Right renal pelvis (tissue), 4 donors: Measurements from ENCODE around the gene NOC3L. TPM values are rescaled to one million over a fixed set of nuclear protein-coding genes. Genes with fewer than 3 reads are reported as not detected.

Experiments used
- DNase-seq, 4 donors: peaks; one replicate each; pipeline ENCODE4 v3.0.0-alpha.2; 2013; ENCODE audit warnings: low read depth in 4 of 4, low spot score in 3 of 4, missing footprints in 1 of 4
- polyA plus RNA-seq, 4 donors: library from polyadenylated mRNA; unstranded; fragments of 120-200 nt; gene quantifications; one replicate each; pipeline ENCODE4 v1.2.1, GENCODE V29; 2013; ENCODE audit not compliant: insufficient read length in 4 of 4

Gene NOC3L
- polyA plus RNA-seq, 4 donors, result 19.7 to 24.1 (median 23.4) TPM

DNA sequence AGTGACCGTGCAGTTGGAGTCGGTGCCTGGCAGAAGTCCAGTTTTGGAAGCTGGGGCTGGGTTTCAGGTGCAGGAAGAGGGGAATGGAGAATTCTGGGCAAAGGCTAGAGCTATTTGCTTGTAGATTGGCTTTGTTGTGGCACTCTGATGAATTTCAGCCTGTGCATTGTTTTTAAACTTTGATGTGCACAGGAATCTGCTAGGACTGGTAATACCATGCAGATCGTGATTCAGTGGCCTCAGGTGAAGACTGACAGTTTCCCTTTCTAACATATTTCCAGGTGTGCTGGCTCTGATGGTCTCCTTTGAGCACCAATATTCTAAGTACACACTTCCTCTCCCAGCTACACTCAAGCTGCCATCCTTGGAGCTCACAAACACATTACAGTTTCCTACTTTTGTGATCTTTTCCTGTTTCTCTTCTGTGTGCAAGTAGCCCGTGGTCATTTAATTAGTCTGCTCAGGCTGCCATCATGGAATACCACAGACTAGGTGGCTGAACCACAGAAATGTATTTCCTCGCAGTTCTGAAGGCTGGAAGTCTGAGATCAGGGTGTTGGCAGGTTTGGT lies 55.6 kb downstream of the NOC3L start:
- no peak for DNase-seq

DNA sequence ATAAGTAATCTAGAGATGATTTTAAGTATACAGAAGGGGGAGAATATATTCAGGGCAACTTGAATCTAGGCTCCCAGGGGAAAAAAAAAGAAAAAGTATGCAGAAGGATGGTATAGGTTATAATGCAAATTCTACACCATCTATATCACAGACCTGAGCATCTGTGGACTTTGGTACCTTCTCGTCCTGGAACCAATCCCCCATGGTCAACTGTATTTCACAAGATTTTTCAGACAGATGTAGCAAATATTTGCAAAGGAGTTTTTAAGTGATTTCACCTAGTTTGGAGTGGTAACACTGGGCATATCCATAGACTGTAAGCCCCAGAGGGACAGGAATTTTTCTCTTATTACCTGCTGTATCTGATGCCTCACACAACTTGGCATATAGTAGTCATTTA lies 58.8 kb downstream of the NOC3L start:
- no peak for DNase-seq

DNA sequence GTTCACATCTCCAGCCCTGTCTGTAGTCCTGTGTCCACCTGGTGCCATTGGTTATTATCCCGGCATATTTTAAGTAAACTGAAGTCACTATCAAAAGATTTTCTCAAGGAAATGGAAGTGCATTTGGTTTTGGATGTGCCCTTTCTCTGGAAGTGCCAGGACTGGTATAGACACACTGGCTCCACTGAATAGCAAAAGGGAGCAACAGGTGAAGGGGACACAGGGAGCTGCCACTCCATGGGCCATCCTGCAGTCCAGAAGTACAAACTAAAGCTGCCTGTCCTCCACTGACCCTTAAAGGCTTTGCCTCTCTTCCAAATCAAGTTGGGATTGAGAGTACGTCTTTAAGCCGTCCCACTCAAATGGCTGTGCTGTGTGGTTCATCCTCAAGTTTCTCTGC lies 62.7 kb downstream of the NOC3L start:
- no peak for DNase-seq

DNA sequence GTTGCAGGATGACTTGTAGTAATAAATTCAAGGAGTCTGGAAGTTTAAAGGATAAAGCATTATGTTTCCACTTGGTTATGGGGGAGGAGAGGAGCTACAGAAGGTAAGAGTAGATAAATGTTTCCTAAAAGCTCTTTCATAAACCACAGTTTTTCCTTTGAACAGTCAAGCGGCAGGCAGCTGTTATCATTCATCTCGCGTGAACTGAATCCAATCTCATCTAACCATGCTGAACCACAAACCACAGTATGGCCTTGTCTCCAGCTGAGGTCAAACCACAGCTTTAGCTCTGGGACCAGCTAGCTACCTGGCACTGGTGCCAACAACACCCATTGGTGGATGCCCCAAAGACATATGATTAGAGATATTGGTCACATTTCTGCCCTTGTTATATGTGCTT lies 63.3 kb downstream of the NOC3L start:
- no peak for DNase-seq

DNA sequence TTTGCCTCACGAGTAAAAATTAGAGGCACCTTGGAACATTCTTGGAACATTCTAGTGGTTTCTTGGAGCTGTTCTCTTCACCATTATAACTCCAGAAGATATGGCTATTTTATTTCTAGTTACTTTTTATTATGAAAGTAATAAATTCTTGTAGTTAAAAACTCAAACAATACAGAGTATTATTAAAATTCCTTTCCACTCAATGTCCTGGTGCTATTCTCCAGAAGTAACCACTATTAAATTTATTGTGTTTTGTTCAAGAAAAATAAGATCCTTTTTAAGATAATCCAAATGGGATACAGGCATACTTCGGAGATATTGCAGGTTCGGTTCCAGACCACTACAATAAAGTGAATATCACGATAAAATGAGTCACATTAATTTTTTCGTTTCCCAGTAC lies 68.6 kb downstream of the NOC3L start:
- DNase-seq, result no peak

DNA sequence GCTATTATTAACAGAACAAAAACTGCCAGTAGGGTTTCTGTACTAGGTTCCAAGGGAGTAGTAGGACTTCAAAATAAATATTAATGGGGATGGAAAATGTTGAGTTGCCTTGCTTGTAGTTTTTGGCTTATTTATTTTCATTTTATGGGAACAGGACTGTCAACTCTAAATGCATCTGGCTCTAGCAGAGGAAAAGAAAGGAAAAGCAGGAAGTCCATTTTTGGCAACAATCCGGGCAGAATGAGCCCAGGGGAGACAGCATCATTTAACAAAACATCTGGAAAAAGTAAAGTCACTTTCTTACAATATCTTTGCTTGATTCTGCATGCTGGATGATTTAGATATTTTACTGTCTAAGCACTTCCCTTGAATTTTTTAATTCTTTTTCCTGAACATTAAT lies 69.4 kb downstream of the NOC3L start:
- DNase-seq, result peak; percentile 41 to 67 (median 60)

DNA sequence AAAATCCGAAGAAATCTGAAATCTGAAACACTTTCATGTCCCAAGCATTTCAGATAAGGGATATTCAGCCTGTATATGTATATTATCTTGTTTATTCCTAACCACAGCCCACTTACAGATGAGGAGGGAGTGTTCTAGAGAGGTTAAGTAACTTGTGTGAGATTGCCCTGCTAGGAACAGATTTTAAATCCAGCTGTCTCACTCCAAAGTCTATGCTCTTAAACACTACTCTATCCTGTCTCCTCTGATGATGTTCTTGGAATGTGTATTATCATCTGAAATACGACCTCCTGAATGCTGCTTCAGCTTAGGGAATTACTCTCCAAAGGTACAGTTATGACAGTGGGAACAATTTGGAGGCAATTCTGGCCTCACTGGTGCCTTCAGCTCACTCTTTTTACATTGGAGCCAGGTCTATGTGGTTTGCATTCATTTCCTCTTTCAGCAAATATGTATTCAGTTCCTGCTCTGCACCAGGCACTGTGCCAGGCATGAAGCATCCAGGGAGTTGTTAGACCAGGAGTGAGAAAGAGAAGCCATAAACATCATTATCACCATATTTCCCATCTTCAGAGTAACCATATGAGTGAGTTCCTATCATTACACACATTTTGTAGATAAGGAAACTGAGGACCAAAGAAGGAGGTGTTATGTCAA lies 70.2 kb downstream of the NOC3L start:
- no peak for DNase-seq

DNA sequence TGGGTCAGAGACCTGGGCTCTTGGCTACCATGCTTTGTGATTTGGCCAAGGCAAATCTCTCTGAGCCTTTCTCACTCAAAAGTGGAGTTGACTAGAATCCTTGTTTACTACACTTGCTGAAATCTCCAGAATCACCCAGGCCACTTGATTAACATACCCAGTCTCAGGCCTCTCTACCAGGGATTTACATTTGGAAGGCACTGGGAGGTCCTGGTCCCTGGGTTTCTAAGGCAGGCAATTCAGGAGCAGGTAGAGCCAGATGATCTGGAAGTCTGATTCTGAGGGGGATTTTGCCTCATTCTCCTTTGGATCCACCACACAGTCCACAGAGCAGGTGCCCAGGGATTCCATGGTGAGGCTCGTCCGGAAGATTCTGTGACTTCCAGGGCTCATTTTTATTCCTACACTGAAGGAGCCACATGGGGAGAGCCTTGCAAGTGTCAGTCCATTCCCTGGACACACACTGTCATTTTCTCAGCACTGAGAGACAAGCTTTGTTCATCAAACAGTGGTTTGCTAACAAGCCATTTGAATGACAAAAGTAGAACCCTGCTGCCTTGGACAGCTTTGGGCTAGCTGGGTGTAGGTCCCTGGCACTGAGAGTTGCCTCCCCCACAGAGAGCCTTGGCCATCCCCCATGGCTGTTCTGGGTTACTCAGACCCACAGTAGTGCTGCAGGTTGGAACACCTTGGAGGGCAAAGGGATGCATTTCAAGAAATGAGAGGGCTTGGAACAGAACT lies 74.2 kb downstream of the NOC3L start:
- no peak for DNase-seq

DNA sequence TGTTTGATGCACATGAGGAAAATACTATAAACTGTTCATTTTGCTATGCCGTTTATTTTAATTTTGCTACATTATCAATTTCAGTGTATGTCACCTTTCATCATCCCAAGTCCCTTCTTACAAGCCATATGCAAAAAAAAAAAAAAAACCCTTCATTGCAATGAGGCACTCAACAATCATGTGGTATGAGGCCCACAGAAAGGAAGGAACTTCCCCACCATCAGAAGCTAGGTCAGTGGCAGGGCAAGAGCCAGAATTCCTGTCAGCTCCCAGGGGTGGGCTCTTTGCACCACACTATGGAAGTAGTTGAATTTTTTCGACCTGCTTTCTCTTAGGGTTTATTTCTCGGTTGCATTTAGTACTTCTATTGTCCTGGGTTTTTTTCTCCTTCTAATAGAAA lies 75.4 kb downstream of the NOC3L start:
- no peak for DNase-seq

DNA sequence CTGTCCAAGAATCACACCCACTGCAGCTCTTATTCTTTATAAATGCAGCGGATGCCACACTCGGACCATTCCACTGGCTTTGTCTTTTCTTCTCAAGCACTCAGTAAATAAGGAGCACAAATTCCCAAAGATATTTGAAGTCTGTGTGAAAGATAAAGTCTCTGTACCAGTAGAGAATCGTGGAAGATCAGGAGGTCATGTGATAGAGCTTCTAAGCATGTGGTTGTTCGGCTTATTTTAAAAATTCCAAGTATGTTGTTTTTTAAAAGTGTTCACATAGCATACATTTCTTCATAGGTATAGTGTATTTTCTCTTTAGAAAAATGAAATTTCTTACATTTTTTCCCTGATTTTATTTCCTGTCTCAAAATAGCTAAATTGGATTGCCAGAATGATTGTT lies 75.8 kb downstream of the NOC3L start:
- no peak for DNase-seq

DNA sequence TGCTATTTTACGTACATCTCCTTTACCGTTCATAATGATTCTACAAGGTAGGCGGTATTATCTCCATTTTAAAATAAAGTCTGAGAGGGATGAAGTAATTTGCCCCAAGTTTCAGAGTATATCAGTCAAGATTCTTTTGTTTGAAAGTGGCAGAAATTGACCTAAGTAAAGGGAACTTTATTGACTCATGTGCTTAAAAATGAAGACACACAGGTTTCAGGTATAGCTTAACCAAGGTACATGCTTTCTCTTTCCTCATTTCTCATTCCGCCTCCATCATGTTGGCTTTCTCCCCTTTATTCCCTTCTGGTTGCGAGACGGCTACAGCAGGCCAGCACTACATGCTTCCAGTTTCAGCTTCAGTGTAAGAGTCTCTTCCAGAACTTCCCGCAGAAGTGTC lies 77.5 kb downstream of the NOC3L start:
- DNase-seq, result no peak

Other genes starting within 250 kb of the NOC3L start
- 10 to 100 TPM; 19.5 to 26.9 (median 23.1) TPM for gene TBC1D12, start 39.6 kb upstream of the NOC3L start, polyA plus RNA-seq
- 10 to 100 TPM; 25.2 to 35.5 (median 30.7) TPM for gene HELLS, start 182.8 kb upstream of the NOC3L start, polyA plus RNA-seq